Renal cortex interstitium (tissue), 11 donors: Measurements from ENCODE around the gene EIF3B. TPM values are rescaled to one million over a fixed set of nuclear protein-coding genes. Genes with fewer than 3 reads are reported as not detected.
"Not testable (repeated sequence)": the region's sequence is repeated elsewhere in the genome, so short reads cannot be mapped to it uniquely, and the experiment has no call there.

ENCODE experiments used
- DNase-seq, 11 donors: peaks; one replicate each; pipeline ENCODE4 v3.0.0-alpha.2; 2013; ENCODE audit warnings: low read depth in 9 of 11, low spot score in 4 of 11; ENCODE audit errors: extremely low read depth in 1 of 11
- polyA plus RNA-seq, 3 donors: library from polyadenylated mRNA; unstranded; fragments of 120-200 nt; gene quantifications; one replicate each; pipeline ENCODE4 v1.2.1, GENCODE V29; 2013; ENCODE audit not compliant: insufficient read length in 3 of 3

Gene EIF3B
- polyA plus RNA-seq, 3 donors: 156 to 174 (median 160) TPM

DNA sequence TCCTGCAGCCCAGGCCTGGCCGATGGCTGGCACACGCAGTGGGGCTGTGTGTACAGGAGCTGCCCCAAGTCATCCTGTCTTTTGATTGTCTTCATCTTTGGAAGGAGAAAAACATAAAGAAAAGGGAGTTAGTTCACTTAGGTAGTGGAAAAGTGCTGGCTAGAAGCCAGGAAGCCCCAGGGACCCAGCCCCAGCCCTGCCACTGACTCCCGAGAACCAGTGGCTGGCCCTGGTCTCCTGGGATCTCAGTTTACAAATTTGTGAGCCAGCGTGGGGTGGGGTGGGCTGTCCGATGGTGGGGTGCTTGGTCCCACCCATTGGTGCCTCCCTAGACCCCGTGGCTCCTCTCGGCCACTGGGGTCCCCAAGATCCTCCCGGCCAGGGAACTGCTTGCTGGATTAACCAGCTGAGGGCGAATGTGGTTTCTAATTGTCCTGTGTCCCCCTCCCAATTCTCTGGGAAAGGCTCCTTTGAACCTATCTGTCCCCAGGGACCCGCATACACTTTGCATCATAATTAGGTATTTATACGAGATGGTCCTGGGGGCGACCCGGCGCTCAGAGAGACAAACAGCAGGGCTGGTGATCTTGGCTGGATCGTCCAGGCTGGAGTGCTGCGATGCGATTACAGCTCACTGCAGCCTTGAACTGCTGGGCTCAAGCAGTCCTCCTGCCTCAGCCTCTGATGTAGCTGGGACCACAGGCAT, 32.5 kb downstream of the EIF3B start:
- DNase-seq: no peak

- DNase-seq: no peak
Measured at GRCh38 chr7:2387897-2388636, 33.4 kb downstream of the EIF3B start.

GRCh38 chr7:2388637-2388954, 34.0 kb downstream of the EIF3B start:
- DNase-seq: no peak

GRCh38 chr7:2390020-2390816, 35.6 kb downstream of the EIF3B start:
- not testable (repeated sequence) for DNase-seq

GRCh38 chr7:2393706-2394105, 39.1 kb downstream of the EIF3B start:
- no peak for DNase-seq

- DNase-seq: no peak
Measured at GRCh38 chr7:2394566-2395082, 40.0 kb downstream of the EIF3B start.

DNA sequence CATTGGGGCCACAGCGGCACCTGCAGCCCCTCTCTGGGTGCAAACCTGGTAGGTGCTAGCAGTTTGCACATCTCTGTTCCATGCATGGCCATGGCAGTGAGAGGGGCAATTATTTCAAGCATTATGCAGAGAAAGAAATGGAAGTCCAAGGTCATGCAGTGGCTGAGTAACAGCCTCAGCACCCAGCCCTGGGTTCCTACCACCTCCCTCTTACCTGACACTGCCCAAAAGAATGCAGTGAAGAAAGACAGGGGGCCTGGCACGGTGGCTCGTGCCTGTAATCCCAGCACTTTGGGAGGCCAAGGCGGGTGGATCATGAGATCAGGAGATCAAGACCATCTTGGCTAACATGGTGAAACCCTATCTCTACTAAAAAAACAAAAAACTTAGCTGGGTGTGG, 43.9 kb downstream of the EIF3B start:
- no peak for DNase-seq

DNA sequence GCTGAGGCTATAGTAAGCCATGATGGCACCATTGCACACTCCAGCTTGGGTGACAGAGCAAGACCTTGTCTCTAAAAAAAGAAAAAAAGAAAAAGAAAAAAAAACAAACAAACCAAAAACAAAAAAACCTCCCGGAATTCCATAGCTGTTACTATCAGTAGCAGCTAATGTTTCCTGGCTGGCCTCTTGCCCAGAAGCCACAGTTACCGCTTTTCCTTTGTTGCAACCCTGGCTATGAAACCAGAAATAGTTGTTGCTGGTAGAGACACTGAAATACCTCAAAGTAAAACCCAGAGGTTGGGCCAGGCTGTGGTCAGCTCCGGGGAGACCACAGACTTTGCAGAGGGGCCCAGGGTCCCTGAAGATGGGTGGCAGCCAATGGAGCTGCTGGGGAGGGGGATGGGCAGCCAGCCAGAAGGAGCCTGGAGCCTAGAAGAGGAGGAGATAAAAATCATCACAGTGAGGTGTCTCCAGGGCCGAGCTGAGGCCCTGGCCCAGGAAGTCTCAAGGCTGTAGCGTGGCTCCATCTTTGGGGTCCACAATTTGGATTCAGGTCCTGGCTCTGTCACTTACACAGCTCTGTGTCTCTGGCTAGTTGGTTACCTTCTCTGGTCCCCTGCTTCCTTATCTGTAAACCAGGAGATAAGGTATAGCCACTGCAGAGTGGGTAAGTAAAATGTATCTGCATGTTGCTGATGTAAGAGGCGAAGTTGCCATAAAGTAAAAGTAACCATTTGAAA, 45.4 kb downstream of the EIF3B start:
- DNase-seq: peak in 10 of 11 donors; percentile 58 to 81 (median 76)

DNA sequence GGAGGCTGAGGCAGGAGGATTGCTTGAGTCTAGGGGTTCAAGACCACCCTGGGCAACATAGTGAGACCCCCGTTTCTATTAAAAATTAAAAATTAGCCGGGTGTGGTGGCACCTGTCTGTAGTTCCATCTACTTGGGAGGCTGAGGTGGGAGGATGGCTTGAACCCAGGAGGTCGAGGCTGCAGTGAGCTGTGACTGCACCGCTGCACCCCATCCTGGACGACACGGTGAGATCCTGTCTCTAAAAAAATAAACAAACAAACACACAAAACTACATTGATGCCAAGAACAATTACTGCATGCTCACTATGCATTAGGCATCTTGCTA, 48.0 kb downstream of the EIF3B start:
- DNase-seq: no peak

DNA sequence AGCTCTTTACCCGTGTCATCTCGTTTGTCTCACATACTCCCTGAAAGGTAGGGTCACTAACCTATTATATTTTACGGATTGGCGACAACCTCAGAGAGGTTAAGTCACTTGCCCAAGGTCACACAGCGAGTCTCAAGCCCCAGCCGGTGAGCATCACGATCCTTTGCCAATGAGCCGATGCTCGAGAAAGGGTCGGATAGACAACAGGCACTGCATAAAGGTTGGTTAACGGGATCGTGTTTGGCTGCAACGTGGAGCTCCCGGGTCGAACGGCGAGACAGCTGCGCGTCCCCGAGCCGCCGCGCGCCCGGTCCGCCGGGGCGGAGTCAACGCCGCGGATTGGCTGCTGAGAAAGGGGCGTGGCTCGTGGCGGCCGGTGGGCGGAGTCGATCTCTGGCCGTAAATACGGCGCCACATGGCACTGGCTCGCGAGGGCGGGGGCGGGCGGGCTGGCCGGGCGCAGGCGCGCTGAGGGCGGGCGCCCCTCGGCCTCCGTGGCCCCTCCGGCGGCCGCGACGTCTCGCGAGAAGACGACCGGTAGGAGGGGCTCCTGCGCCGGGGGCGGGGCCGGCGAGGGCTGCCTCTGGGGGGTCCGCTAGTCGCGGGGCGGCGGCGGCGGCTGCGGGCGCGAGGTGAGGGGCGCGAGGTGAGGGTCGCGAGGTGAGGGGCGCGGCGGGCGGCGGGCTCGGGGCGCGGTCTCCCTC, 48.5 kb downstream of the EIF3B start, which contains the start of gene CHST12:
TSS of gene CHST12 (plus strand) at position 598 of the 704 bp plus-strand sequence. CDS start 29,029 bp downstream, outside the sequence.
- peak; percentile 74 to 92 (median 89) for DNase-seq

- no peak for DNase-seq
Measured at GRCh38 chr7:2403718-2404648, 49.4 kb downstream of the EIF3B start.

DNA sequence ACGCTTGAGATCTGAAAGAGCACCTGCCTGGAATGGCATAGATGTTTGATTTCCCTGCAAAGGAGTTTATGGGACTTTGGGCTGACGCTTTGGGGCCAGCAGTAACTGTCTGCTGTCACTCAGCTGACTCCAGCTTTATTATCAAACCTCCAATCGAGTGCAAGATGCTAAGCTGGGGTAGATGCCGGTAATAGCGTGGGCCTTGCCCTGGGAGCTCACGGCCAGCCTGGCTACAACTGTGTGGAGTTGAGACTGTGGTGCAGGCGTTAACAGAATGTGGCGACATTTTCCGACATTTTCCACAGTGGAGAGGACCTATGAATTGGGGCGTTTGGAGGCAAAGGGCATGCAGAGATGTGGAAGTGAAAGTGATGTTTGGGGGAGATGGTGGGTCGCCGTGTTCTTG, 50.1 kb downstream of the EIF3B start:
- DNase-seq: no peak

DNA sequence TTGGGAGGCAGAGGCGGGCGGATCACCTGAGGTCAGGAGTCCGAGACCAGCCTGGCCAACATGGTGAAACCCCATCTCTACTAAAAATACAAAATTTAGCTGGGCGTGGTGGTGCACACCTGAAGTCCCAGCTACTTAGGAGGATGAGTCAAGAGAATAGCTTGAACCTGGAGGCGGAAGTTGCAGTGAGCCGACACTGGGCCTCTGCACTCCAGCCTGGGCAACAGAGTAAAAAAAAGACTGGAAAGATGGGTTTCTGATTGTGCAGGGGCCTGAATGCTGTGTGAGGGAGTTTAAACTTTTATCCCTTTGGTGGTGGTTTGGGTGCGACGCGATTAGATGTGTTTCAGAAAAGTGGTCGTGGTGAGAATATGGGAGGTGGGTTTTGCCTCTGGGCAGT, 50.6 kb downstream of the EIF3B start:
- DNase-seq: no peak

DNA sequence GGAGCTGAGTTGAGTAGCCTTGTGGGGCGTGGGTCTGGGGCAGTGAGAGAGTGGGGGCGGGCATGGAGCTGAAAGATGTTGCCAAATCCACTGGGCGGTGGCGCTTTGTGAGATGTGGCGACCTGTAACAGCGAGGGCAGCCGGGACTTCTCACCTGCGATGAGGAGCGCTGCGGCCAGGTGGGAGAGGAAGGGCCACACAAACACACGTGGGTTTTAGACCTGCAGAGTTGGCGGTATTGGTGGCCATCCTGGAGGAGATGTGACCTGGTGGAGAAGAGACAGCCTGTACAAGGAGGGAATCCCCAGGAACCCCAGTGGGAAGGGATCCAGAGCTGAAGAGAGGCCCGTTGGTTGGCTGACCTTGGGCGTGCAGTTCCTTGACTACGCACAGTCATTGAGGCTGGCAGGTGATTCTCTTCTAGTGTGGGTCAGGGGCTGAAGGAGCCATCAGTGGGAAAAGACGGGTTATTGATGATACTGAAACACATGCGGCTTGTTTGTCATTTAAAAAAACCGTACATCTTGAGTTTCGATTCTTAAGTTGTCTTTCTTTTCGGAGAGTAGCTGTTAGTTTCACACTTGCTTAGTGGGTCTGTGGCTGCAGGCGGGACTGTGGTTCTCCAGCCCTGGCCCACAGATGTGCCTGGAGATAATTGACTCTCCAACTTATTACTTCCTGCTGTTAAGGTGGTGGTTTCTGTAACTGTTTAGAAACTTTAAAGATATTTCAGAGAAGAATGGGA, 51.1 kb downstream of the EIF3B start:
- DNase-seq: no peak

DNA sequence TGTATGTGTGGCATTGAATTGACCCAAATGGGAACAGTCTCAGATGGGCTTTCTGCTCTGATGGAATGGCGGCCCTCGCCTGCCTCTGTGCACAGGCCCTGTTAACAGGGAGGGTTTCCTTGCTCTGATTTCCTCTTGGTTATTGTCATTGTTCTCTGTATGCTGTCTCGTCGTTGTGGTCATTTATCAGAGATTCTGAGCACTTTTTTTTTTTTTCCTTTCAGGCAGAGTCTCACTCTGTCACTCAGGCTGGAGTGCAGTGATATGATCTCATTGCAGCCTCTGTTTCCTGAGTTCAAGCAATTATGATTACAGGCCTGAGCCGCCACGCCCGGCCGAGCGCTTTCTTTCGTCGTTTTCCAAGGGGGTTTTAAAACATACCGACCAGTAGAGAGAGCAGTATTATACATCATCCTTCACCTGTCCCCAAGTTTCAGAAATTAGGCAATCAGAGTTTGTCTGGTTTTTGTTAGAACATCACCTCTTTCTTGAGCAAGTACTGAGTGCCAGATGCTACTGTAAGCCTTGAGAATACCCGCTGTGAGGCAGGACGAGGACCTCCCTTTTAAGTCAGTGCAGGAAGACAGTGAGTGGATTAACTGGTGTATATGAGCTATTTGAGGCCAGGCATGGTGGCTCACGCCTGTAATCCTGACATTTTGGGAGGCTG, 55.3 kb downstream of the EIF3B start:
- DNase-seq: no peak

- no peak for DNase-seq
Measured at GRCh38 chr7:2411049-2411448, 56.4 kb downstream of the EIF3B start.
